ENCODE results near the gene ZBTB43.
"Not testable (repeated sequence)": the region's sequence is repeated elsewhere in the genome, so short reads cannot be mapped to it uniquely, and the experiment has no call there.

Gene ZBTB43

GRCh38 chr9:126791406-126792230 is 13.2 kb upstream of the ZBTB43 start:
- no peak for DNase-seq

GRCh38 chr9:126793686-126794417 is 11.0 kb upstream of the ZBTB43 start:
- no peak for DNase-seq

GRCh38 chr9:126794441-126794840 is 10.4 kb upstream of the ZBTB43 start:
- no peak for DNase-seq

- DNase-seq = no peak
These were observed 8.1 kb upstream of the ZBTB43 start for GRCh38 chr9:126796758-126797157.

- DNase-seq = no peak
These were observed 6.9 kb upstream of the ZBTB43 start for GRCh38 chr9:126797903-126798302.

- no peak for DNase-seq
These were observed 5.8 kb upstream of the ZBTB43 start for GRCh38 chr9:126799034-126799433.

GRCh38 chr9:126802318-126803059 is 2.4 kb upstream of the ZBTB43 start:
- no peak for DNase-seq

GRCh38 chr9:126804198-126804695 is 593 bp upstream of the ZBTB43 start:
- no peak for DNase-seq

GRCh38 chr9:126805554-126806262 is 868 bp downstream of the ZBTB43 start:
- DNase-seq = no peak

- DNase-seq = no peak
These were observed 1.5 kb downstream of the ZBTB43 start for GRCh38 chr9:126806336-126806735.

GRCh38 chr9:126809068-126809467 is 4.2 kb downstream of the ZBTB43 start:
- no peak for DNase-seq

- not testable (repeated sequence) for DNase-seq
These were observed 5.4 kb downstream of the ZBTB43 start for GRCh38 chr9:126810221-126810620.

- DNase-seq = no peak
These were observed 8.2 kb downstream of the ZBTB43 start for GRCh38 chr9:126813072-126813471.

- DNase-seq = no peak
These were observed 9.3 kb downstream of the ZBTB43 start for GRCh38 chr9:126814091-126814490.

- DNase-seq = not testable (repeated sequence)
These were observed 12.8 kb downstream of the ZBTB43 start for GRCh38 chr9:126817615-126818014.

GRCh38 chr9:126818482-126818881 is 13.6 kb downstream of the ZBTB43 start:
- DNase-seq = no peak

GRCh38 chr9:126819482-126819881 is 14.6 kb downstream of the ZBTB43 start:
- DNase-seq = no peak

GRCh38 chr9:126822278-126822677 is 17.4 kb downstream of the ZBTB43 start:
- DNase-seq = no peak

- no peak for DNase-seq
These were observed 18.0 kb downstream of the ZBTB43 start for GRCh38 chr9:126822873-126823272.

GRCh38 chr9:126824052-126824451 is 19.2 kb downstream of the ZBTB43 start:
- DNase-seq = not testable (repeated sequence)

- no peak for DNase-seq
These were observed 22.4 kb downstream of the ZBTB43 start for GRCh38 chr9:126827227-126827626.

GRCh38 chr9:126829035-126829434 is 24.2 kb downstream of the ZBTB43 start:
- no peak for DNase-seq

GRCh38 chr9:126830827-126831226 is 26.0 kb downstream of the ZBTB43 start:
- DNase-seq = no peak

Measured in NCI-H1105 (cell line).